Lung microvascular endothelial cell (primary cell): ENCODE results near the gene AGBL5. TPM values are rescaled to one million over a fixed set of nuclear protein-coding genes. Genes with fewer than 3 reads are reported as not detected.

Experiments
- DNase-seq, 2 donors: peaks; one replicate each; pipeline versions ENCODE4 v3.0.0 to v3.0.0-alpha.2; 2010; ENCODE audit warnings: low read depth in 2 of 2
- total RNA-seq: library from RNA; depleted of rRNA; stranded (reverse); fragments of >200 nt; gene quantifications from 2 replicates; pipeline ENCODE4 v1.2.1, GENCODE V29; 2014

AGBL5 gene, protein sequence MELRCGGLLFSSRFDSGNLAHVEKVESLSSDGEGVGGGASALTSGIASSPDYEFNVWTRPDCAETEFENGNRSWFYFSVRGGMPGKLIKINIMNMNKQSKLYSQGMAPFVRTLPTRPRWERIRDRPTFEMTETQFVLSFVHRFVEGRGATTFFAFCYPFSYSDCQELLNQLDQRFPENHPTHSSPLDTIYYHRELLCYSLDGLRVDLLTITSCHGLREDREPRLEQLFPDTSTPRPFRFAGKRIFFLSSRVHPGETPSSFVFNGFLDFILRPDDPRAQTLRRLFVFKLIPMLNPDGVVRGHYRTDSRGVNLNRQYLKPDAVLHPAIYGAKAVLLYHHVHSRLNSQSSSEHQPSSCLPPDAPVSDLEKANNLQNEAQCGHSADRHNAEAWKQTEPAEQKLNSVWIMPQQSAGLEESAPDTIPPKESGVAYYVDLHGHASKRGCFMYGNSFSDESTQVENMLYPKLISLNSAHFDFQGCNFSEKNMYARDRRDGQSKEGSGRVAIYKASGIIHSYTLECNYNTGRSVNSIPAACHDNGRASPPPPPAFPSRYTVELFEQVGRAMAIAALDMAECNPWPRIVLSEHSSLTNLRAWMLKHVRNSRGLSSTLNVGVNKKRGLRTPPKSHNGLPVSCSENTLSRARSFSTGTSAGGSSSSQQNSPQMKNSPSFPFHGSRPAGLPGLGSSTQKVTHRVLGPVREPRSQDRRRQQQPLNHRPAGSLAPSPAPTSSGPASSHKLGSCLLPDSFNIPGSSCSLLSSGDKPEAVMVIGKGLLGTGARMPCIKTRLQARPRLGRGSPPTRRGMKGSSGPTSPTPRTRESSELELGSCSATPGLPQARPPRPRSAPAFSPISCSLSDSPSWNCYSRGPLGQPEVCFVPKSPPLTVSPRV
- 13.7 and 13.9 TPM in 2 replicates for total RNA-seq

DNA sequence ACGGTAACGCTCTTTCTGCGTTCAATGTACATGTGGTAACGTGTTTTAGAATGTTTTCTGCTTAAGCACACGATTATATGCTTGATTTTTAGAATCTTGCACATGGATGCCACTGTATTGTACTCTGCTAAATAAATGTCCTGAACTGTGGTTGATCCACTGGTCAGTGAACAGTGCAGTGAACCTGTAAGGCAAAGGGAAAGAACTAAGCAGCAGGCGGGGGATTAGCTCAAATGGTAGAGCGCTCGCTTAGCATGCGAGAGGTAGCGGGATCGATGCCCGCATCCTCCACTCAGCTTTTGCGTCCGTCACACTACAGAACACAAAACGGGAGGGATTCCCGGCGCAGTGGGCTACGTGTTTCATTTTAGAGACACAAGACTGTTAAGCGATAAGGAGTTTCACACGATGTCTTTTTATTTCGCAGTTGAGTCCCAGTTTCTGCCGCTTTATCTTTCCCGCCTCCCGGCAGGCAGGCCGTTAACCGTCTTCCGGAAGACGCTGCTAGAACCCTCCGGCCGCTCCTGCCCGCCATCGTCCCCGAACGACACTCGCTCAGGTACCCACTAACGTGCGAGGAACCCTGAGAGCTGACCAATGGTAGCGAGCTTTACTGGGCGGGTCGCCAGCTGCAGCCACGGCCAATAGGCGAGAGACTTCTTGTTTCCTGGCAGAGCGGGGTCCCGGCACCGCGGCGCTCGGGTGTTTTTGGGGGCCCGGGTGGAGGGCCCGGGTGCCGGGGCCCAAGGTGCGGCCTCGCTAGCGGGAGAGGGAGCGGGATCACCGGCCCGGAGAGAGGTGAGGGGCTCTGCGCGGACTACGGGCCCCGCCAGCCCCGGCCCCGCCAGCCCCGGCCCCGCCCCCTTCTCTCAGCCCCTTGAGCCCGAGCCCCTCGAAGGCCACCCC is at the start of gene AGBL5:
Gene AGBL5, plus strand, starts transcription at position 673 of the 906 bp plus-strand sequence. CDS start 1,291 bp downstream, outside the sequence.
- DNase-seq: peak; percentile 93 to 96

DNA sequence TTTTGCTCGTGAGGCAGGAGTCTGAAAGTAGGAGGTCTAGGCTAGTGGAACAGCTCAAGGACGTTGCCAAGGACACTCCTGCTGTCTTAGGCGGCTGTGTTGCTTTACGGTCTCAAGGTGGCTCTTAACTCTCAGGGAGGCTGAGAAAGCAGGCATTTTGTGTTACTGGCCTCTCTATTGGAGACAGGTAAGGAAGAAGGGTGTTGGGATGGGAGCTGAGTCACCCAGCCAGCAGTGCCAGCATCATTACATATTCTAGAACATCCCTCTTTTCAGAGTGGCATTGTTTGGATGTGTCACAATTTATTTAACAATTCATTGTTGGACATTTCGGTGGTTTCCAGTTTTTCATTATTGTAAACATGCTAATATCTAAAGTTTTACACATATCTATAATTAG is 49.5 kb upstream of the AGBL5 start:
- no peak for DNase-seq

DNA sequence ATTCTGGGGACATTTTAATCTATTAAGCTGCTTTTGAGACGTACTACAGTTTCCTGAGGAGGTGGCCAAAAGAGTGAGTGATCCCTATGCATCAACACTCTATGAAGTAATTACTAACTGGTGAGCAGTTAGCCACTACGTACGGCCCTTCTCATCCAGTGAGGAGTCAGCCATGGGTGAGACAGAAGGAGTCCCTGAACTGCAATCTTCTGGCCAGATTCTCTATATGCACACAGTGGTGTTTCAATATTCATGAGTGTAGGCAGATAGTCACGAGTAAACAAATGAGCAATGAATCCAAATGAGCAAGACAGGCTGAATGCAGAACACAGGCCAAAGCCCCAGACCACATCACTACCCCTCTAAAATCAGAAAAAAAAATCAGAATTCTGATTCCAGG is 48.5 kb upstream of the AGBL5 start:
- DNase-seq: no peak

DNA sequence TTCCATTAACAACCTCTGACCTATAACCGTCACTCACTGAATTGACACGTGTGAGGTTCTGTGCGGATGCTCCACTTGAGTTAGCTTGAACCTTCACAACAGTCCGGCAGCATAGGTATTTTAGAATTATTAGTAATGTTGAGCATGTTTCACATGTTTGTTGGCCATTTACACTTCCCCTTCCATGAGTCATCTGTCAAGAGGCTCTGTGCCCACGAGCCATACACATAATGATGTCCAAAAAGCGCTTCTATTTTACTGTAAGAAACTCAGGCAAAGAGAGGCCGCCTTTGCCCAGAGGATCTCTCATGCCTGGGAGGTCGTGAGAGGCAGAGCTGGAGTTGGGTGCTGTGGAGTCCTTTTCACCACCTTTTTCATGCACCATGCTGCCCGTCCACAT is 47.6 kb upstream of the AGBL5 start:
- DNase-seq: peak; percentile 44 to 59

DNA sequence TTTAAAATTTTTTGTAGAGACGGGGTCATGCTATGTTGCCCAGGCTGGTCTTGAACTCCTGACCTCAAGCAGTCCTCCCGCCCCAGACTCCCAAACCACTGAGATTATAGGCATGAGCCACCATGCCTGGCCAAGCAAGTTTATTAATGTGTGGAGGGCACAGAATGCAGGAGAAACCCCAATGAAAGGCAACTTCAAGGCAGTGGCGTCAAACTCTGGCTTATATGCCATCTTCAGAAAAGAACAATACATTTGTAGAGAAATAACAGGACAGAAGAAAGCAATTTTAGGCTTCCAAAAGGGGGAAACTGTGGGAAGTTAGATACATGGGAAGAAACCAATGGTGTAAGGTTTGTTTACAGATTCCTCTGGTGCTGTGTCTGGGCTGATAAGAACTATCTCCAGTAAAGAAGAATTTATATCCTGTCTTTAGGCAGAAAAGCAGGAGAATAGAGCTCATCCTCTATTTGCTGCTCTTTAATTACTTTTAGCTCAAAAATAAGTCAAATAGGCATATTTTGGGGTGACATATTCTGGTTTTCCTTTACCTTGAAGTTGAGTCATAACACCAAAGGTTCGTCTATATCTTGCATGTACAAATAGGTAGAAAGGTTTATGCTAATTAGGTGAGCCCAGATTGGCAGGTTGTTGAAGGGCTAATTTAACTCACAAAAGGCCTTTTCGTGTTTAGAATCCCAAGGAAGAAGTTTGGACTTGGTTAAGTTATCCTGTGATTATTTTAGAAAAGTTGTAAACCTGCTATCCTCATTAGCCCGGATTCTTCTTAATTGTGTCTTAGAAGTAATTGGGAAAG is 44.7 kb upstream of the AGBL5 start:
- DNase-seq: no peak

DNA sequence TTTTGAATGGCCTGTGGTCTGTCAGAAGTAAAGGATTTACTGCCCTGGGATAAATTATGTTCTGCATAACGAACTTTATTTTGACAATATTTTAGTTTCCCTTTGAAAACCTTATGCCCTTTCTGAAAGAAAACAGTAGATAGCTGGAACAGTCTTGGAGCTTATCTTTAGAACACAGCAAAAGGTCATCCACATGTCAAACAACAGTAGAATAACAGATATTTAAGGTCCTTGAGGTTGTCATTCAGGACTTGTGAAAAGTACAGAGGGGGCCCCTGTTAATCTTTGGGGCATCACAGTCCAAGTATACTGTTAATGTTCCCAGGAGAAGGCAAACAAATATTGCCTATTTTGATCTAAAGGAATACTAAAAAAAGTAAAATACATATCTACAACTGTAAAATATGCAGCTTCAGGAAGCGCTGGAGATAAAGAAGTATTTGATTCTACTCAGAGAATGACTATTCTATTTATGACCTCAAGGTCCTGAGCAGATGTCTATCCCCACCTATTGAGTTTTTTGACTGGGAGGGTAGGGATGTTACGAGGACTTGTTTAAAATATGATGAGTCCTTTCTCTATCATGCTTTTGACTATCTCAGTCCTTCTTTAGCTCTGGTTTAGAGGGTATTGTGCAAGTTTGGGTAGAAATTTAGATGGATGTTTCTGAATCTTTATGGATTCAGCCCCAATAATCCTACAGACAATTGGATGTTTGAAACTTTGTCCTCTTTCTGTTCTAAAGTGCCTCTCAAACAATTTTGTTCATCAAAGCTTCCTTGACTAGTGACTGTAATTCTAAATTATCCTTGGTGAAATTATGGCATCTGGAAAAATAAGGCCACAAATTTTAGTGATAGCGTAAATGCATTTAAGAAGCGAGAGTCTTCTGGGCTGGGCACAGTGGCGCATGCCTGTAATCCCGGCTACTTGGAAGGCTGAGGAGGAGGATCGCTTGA is 43.8 kb upstream of the AGBL5 start:
- no peak for DNase-seq

DNA sequence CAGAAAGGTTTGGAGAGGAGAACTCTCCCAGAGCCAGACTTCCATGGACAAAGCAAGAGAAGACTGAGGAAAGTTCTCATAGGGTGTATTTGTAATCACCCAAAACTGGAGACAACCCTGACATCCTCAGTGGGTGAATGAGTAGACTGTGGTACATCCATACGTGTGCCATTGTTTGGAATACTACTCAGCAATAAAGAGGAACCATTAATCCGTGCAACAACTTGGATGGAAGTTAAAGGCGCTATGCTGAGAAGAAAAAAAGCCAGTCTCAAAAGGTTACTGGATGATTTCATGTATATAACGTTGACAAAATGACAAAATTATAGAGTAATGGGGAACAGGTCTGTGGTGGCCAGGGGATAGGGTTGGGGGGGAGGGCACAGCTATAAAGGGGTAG is 42.8 kb upstream of the AGBL5 start:
- DNase-seq: no peak

DNA sequence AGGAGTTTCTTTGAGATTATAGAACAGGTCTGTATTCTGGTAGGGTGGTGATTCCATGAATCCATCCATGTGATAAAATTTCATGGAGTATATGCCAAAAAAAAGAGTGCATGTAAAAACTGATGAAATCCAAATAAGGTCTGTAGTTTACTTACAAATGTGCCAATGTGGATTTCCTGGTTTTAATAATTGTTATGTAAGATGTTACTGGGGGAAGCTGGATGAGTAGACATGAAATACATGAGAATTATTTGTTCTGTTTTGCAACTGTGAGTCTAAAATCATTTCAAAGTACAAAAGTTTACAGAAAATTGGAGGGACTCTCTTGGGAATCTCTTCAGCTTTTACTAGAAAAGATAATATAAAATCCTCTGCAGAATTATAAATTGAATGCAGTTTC is 42.4 kb upstream of the AGBL5 start:
- DNase-seq: no peak

DNA sequence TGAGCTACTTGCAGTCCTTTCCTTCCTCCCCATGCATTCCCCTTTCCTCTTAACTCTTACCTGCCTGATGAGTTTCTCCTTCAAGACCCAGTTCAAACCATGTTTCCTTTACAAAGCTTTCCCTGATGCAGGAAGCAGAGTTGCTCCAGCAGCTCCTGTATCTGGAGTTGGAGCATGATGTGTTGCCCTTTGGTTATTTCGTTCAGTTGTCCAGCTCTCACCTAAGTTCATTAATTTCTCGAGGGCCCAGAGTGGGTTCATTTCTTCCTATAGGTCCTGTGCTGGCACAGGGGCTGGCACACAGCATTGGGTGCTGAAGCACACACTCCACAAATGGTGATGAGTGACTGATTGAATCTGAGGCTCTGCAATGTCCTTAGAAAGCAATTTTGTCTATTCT is 41.8 kb upstream of the AGBL5 start:
- no peak for DNase-seq

DNA sequence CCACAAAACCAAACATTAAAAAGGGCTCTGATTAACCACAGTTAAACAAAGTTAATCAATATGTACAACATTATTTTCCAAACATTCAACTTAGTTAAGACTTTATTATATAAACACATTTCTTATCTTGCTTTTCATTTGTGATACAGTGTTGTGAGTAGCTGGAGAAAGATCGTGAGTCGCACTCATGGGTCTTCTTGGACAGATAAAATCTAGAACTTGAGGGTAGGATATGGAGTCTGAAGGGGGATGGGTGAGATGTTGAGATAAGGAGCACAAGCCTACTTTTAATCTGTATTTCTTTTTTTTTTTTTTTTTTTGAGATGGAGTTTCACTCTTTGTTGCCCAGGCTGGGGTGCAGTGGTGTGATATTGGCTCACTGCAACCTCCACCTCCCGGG is 41.3 kb upstream of the AGBL5 start:
- no peak for DNase-seq

DNA sequence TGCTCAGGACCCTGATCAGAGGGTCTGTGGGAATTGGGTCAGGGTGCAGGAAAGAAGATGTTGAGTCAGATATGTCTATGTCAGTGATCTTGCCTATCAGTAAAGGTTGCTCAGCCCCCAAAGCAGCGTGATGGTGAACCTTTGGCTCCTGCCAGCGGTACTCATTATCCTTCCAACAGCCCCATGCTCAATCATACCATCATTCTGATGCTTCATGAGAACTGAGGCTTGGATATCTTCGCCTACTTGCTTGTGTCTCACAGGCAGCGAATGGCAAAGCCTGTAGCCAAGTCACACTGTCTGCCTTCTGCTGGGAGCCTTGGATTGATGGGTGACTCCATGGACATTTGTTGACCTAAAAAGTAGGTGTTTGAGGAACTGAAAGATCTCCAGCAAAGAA is 37.7 kb upstream of the AGBL5 start:
- no peak for DNase-seq

DNA sequence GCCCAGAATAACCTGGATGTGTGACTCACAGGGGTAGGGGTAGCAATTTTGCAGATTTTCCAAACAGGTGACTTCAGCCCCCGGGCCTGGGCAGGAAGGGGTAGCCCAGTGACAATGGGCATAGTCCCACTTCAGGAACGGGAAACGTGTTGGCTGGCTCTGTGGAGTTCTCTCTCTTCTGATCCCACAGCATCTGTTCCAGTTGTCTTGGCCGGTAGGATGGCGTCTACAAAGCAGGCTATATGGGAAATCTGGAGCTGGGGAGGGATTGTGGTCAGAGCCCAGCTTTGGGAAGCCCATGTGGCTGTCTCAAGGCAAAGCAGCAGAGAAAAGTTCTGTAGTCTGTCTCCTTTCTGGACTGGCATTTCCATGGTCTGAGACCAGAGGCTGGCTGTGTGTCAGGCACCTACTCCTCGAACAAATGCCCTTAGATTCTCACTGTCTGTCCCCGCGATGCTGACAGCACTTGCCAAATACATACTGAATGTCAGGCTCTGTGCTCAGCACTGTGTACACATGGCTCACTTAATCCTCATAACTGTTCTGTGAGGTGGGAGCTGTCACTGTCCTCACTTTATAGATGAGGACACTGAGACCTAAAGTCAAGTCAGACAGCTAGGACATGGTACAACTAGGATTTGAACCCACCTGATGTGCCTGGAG is 36.6 kb upstream of the AGBL5 start:
- no peak for DNase-seq

DNA sequence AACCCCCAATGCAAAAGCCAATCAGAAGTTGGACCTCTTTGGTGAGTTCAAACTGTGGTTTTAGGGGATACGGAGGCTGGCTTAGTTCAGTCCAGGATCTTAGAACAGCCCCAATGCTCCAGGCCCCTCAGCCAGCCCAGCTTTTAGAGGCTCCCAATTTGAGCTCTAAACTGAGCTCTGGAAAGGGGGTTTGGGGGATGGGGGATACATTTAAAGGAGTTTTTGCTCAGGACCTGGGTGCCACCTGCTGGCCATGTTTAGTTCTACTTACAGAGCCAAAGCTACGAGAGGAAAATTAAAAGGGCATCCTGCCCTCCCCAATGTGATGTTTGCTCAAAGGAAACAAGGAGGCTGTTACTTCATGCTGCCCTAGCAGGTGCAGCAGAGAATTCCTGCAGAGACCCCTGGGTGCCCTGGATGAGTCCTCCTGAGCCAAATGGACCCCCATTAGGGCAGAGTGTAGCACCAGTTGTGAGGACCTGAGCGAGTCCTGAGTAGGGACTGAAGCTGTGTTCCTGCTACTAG is 34.6 kb upstream of the AGBL5 start:
- peak; percentile 68 to 82 for DNase-seq

DNA sequence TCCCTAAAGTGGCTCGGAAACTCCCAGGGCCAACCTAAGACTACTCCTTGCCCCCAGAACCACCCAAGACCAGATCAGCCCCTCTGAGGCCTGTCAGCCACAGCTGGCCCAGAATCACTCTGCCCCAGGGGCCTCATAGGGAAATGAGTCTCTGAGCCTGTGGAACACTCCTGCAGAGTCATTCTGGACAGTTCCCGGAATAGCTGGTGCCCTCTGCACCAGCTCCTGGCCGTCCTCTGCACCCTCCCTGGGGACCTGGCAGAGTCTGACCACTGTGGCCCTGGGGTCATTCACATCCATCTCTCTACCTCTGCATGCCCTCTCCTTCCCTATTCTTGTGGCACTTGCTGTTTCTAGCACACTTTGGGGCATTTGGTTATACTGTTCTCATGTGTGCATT is 33.3 kb upstream of the AGBL5 start:
- no peak for DNase-seq

DNA sequence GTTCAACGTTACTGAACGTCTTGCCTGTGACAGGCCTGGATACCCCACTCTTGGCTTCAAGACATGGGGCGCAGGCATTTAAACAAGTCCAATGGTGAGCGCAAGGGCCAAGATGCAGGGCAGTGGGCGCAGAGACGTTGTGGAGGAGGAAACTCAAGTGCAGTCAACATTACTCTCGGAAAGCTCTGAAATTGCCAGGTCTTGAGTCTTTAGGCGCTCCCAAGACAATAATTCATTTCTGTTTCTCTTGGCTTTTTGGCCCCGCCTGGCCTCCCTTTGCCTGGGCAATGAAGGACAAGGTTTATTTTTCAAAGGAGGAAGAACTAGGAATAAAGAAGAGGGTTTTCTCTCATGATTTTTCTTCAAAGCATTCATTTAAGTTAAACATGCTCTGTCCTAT is 32.0 kb upstream of the AGBL5 start:
- no peak for DNase-seq

DNA sequence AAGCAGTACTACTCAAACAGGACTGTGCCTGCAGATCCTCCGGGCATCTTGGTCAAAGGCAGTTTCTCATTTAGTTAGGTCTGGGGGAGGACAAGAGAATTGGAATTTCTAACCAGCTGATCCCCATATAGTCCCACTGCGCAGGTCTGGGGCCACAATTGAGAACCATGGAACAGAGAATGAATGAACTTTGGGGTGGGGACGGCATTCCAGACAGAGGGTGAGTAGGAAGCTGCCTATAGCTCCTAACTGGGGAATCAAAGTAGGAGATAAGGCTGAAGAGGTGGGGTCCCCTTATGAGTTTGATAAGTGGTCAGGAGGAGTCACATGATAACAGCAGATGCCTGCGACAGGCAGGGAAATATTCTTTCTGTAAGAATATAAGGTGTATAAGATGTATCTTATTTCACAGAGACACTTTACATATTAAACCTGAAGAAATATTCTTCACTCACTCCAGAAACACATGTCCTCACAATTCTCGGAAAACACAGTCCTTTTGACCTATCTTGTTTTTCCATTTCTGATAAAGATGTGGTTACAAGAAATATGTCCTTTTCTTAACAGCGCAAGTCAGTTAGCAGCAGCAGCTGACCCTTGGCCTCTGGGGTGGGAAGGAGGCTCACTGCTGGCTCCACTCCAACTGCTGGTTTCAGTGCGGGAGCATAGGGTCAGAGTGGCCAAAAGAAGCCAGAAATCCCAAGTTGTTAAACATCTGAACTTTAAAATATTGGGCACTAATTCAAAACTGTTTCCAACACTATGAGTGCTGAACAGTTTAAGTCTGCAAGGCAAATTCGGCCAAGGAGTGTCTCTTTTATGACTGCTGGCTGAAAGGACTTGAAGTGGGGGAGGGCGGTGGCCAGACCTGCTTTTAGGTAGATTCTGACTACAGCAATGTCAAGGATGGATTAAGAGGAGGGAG is 31.3 kb upstream of the AGBL5 start:
- no peak for DNase-seq

DNA sequence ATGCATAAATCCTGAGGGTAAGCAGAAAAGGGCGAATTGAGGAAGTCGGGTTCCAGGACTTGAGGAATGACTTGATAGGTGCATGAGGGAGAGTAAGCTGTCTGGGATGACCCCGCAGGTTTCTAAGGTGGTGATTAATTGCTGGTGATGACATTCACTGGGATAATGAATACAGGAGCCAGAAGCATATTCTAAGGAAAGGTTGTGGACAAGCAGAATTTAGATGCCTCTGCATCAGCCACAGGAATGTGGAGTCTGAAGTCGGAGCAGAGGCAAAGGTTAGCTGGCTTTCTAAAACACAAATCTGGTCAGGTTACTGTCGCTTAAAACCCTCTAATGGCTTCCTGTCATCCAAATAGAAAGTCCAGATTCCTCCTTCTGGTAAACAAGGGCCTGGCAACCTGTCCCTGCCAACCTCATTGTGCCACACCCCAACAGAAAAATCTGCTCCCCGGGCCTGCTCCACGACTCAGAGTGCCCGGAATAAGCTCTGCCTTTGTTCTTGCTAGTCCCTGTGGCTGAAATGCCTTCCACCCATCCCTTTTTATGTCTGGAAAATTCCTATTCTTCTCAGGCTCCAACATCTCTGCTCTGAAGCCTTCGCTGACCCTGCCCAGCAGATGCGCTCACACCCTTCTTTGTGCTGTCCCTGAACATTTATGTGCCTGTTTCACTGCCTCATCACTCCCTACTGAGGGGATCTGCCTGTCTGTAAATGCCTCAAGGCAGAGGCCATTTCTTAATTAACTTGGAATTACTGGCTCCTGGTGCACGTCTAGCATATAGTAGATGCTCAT is 30.0 kb upstream of the AGBL5 start:
- no peak for DNase-seq
